Astrocyte (in vitro differentiated cells and primary cell): Measurements from ENCODE around the gene SPON2. TPM values are rescaled to one million over a fixed set of nuclear protein-coding genes. Genes with fewer than 3 reads are reported as not detected.

Experiments
- DNase-seq: peaks from one replicate; pipeline ENCODE4 v3.0.0-alpha.2; 2010; ENCODE audit warnings: low read depth
- FAIRE-seq: peaks from 2 replicates; lab custom pipeline; 2011; peaks lifted over from hg19 to GRCh38; lab: Jason Lieb, UNC
- H2AFZ ChIP-seq: 2 replicates; pipeline ENCODE4 v1.6.0; 2012; ENCODE audit warnings: low read depth, low read length, inconsistent platforms
- H3K27ac ChIP-seq: 2 replicates; pipeline ENCODE4 v1.5.1; 2011; ENCODE audit warnings: low read depth, low read length, inconsistent platforms
- H3K27me3 ChIP-seq: 2 replicates; pipeline ENCODE4 v1.6.0; 2011; ENCODE audit warnings: low read length, inconsistent platforms; ENCODE audit not compliant: insufficient read depth
- H3K36me3 ChIP-seq: 2 replicates; pipeline ENCODE4 v1.5.1; 2011; ENCODE audit warnings: low read length, inconsistent platforms; ENCODE audit not compliant: insufficient read depth
- H3K4me1 ChIP-seq: 2 replicates; pipeline ENCODE4 v1.5.1; 2011; ENCODE audit warnings: low read length, inconsistent platforms; ENCODE audit not compliant: insufficient read depth
- H3K4me2 ChIP-seq: 2 replicates; pipeline ENCODE4 v1.6.0; 2012; ENCODE audit warnings: low read length, inconsistent platforms
- H3K4me3 ChIP-seq: 2 replicates; pipeline ENCODE4 v1.5.1; 2011; ENCODE audit warnings: low read depth, mild to moderate bottlenecking, low read length, inconsistent platforms; ENCODE audit not compliant: insufficient read depth
- H3K79me2 ChIP-seq: 2 replicates; pipeline ENCODE4 v1.6.0; 2012; ENCODE audit warnings: mild to moderate bottlenecking, low read length, inconsistent platforms; ENCODE audit not compliant: insufficient read depth
- H3K9ac ChIP-seq: 2 replicates; pipeline ENCODE4 v1.6.0; 2012; ENCODE audit warnings: mild to moderate bottlenecking, low read length, inconsistent platforms
- H3K9me3 ChIP-seq: 2 replicates; pipeline ENCODE4 v1.5.1; 2012; ENCODE audit warnings: low read depth, mild to moderate bottlenecking, low read length, inconsistent platforms; ENCODE audit not compliant: insufficient read depth
- H4K20me1 ChIP-seq: 2 replicates; pipeline ENCODE4 v1.6.0; 2012; ENCODE audit warnings: low read length, inconsistent platforms; ENCODE audit not compliant: insufficient read depth
- H3K27ac Mint-ChIP-seq: one replicate; pipeline ENCODE4 v1.8.0; 2021; ENCODE audit warnings: mild to moderate bottlenecking, mixed read lengths; ENCODE audit not compliant: unreplicated experiment
- H3K27me3 Mint-ChIP-seq: one replicate; pipeline ENCODE4 v1.8.0; 2021; ENCODE audit warnings: low read depth, mixed read lengths; ENCODE audit not compliant: unreplicated experiment
- H3K36me3 Mint-ChIP-seq: one replicate; pipeline ENCODE4 v1.8.0; 2021; ENCODE audit warnings: low read depth, mixed read lengths; ENCODE audit not compliant: unreplicated experiment
- H3K4me1 Mint-ChIP-seq: one replicate; pipeline ENCODE4 v1.8.0; 2021; ENCODE audit warnings: low read depth, mixed read lengths; ENCODE audit not compliant: unreplicated experiment
- H3K4me3 Mint-ChIP-seq: one replicate; pipeline ENCODE4 v1.8.0; 2021; ENCODE audit warnings: mild to moderate bottlenecking, moderate library complexity, mixed read lengths; ENCODE audit not compliant: unreplicated experiment
- H3K9me3 Mint-ChIP-seq: one replicate; pipeline ENCODE4 v1.8.0; 2021; ENCODE audit warnings: mild to moderate bottlenecking, mixed read lengths; ENCODE audit not compliant: unreplicated experiment
- CTCF ChIP-seq: IDR thresholded peaks from 2 replicates; pipeline ENCODE4 v1.5.1; 2011; ENCODE audit warnings: low read depth, mild to moderate bottlenecking, inconsistent platforms, low read length, moderate library complexity; ENCODE audit not compliant: insufficient read depth
- EZH2 ChIP-seq: IDR thresholded peaks from 2 replicates; pipeline ENCODE4 v1.6.1; 2012; ENCODE audit warnings: mild to moderate bottlenecking, low read length, inconsistent platforms; ENCODE audit not compliant: insufficient read depth
- total RNA-seq: library from RNA; stranded (reverse); gene quantifications from 2 replicates; pipeline ENCODE4 v1.2.1, GENCODE V29; 2021

The SPON2 gene
- total RNA-seq, 1 donor from 2014 or later = 47.8 TPM

GRCh38 chr4:1152290-1152689 is 20.1 kb downstream of the SPON2 start:
- no peaks in the 10 kb centered on the region for H3K36me3 ChIP-seq
- H3K4me1 ChIP-seq = no peaks in the 10 kb centered on the region
- TF ChIP-seq EZH2 = no peak
- no peak for TF ChIP-seq CTCF
- H3K79me2 ChIP-seq = no peaks in the 10 kb centered on the region
- H3K9me3 ChIP-seq = no peaks in the 10 kb centered on the region
- H3K4me2 ChIP-seq = no peak overlapping the region
- DNase-seq (no peak), FAIRE-seq (no peak)
- H3K4me3 ChIP-seq = no peak overlapping the region
- no peak overlapping the region for H3K9ac ChIP-seq
- H3K4me3 Mint-ChIP-seq = peak overlapping the region; percentile 0
- no peak overlapping the region for H2AFZ ChIP-seq
- H4K20me1 ChIP-seq = no peaks in the 10 kb centered on the region
- H3K9me3 Mint-ChIP-seq = peaks cover 10% of the 10 kb centered on the region
- H3K27me3 ChIP-seq = peaks cover 22% of the 10 kb centered on the region
- H3K4me1 Mint-ChIP-seq = no peaks in the 10 kb centered on the region
- H3K36me3 Mint-ChIP-seq = no peaks in the 10 kb centered on the region
- no peak overlapping the region for H3K27ac ChIP-seq
- H3K27me3 Mint-ChIP-seq = peaks cover 58% of the 10 kb centered on the region
- H3K27ac Mint-ChIP-seq = no peak overlapping the region

GRCh38 chr4:1151541-1151940 is 20.8 kb downstream of the SPON2 start:
- Mint-ChIP-seq H3K27me3 (peaks cover 57% of the 10 kb centered on the region), H3K27ac (no peak overlapping the region)

More at GRCh38 chr4:1151541-1151940, 20.8 kb downstream of the SPON2 start:
- no peak for DNase-seq
- no peaks in the 10 kb centered on the region for H3K36me3 Mint-ChIP-seq
- H3K4me1 ChIP-seq = no peaks in the 10 kb centered on the region
- no peak overlapping the region for H3K4me3 ChIP-seq
- peaks cover 22% of the 10 kb centered on the region for H3K27me3 ChIP-seq
- H3K9ac ChIP-seq = no peak overlapping the region
- no peak overlapping the region for H3K27ac ChIP-seq
- H3K4me2 ChIP-seq = no peak overlapping the region
- no peak for FAIRE-seq
- no peaks in the 10 kb centered on the region for H3K79me2 ChIP-seq
- peaks cover 11% of the 10 kb centered on the region for H3K9me3 Mint-ChIP-seq
- H3K4me1 Mint-ChIP-seq = no peaks in the 10 kb centered on the region
- no peaks in the 10 kb centered on the region for H3K9me3 ChIP-seq
- no peaks in the 10 kb centered on the region for H3K36me3 ChIP-seq
- TF ChIP-seq CTCF (no peak), EZH2 (no peak)
- no peak overlapping the region for H2AFZ ChIP-seq
- H3K4me3 Mint-ChIP-seq = no peak overlapping the region
- no peaks in the 10 kb centered on the region for H4K20me1 ChIP-seq
